Kidney epithelial cell (primary cell): ENCODE data around the gene IL4I1. TPM values are rescaled to one million over a fixed set of nuclear protein-coding genes. Genes with fewer than 3 reads are reported as not detected.

Experiments used
- DNase-seq: peaks from one replicate; pipeline ENCODE4 v3.0.0-alpha.2; 2010; ENCODE audit warnings: low read depth
- H3K27me3 ChIP-seq: 2 replicates; pipeline ENCODE4 v1.6.0; 2011; ENCODE audit warnings: low read length; ENCODE audit not compliant: control insufficient read depth, insufficient read depth
- H3K36me3 ChIP-seq: 2 replicates; pipeline ENCODE4 v1.5.1; 2011; ENCODE audit warnings: low read length; ENCODE audit not compliant: control insufficient read depth, insufficient read depth
- H3K4me3 ChIP-seq: 2 replicates; pipeline ENCODE4 v1.5.1; 2011; ENCODE audit warnings: low read depth, mild to moderate bottlenecking, control low read depth, low read length
- total RNA-seq: library from RNA; depleted of rRNA; stranded (reverse); fragments of >200 nt; gene quantifications from 2 replicates; pipeline ENCODE4 v1.2.3, GENCODE V29; 2015
- TF ChIP-seq, protein P1 (sequence below): IDR thresholded peaks from 2 replicates; pipeline ENCODE4 v1.5.1; 2011; ENCODE audit warnings: mild to moderate bottlenecking, moderate library complexity, low read length, control low read depth, inconsistent platforms; ENCODE audit not compliant: insufficient read depth, poor library complexity, severe bottlenecking

IL4I1 gene
- total RNA-seq, 1 donor from 2014 or later: 8.2 TPM

DNA sequence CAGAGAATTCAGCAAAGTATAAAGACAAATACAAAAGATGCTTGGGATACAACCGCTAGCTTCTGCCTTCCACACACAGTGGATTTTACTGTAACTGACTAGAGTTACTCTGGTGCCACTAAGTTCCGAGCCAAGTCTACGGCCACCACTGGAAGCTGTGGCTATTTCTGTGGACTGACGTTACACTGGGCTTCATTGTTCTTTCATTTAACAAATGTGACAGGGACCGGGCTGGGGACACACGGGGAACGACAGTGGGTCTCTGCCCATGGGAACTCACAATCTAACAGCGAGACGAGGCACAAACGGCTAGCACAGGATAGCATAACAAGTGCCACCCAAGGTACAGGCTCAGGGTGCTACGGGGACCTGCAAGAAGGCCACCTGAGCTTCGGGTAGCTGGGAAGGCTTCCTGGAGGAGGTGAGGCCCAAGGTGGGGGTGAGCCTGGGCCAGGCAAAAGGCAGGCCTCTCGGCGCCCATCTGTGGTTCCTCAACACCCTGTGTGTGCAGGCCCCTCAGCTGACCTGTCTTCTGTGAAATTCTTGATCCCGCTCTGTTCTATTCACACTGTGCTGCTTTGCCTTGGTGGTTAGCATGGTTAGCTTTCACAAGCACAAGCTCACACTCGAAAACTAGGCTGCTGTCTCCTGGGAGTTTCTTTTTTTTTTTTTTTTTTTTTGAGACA, 10.3 kb upstream of the IL4I1 start:
- Histone ChIP-seq H3K36me3 (no peaks in the 10 kb centered on the region), H3K4me3 (no peak overlapping the region), H3K27me3 (no peaks in the 10 kb centered on the region)
- no peak for DNase-seq
- TF ChIP-seq, protein P1, sequence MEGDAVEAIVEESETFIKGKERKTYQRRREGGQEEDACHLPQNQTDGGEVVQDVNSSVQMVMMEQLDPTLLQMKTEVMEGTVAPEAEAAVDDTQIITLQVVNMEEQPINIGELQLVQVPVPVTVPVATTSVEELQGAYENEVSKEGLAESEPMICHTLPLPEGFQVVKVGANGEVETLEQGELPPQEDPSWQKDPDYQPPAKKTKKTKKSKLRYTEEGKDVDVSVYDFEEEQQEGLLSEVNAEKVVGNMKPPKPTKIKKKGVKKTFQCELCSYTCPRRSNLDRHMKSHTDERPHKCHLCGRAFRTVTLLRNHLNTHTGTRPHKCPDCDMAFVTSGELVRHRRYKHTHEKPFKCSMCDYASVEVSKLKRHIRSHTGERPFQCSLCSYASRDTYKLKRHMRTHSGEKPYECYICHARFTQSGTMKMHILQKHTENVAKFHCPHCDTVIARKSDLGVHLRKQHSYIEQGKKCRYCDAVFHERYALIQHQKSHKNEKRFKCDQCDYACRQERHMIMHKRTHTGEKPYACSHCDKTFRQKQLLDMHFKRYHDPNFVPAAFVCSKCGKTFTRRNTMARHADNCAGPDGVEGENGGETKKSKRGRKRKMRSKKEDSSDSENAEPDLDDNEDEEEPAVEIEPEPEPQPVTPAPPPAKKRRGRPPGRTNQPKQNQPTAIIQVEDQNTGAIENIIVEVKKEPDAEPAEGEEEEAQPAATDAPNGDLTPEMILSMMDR: no peak

DNA sequence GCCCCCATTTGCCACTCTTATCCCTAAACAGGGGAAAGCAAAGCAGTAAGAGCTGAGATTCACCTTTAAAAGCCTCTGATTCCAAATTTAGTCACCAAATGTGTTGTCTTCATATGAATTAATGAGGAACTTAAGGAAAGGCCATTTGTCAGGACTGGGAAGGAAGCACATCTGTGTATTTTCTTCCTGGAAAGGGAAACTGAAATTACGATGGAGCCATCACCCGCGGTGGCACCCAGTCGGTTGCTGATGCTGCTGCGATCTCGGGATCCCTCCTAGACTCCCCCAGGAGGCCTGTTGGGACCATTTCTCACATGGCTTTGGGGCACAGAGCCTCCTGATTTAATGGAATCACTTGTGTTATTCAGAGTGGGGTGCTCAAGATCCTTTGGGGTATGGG, 7.4 kb upstream of the IL4I1 start:
- Histone ChIP-seq H3K36me3 (no peaks in the 10 kb centered on the region), H3K4me3 (no peak overlapping the region), H3K27me3 (no peaks in the 10 kb centered on the region)
- TF ChIP-seq, protein P1: no peak
- no peak for DNase-seq

DNA sequence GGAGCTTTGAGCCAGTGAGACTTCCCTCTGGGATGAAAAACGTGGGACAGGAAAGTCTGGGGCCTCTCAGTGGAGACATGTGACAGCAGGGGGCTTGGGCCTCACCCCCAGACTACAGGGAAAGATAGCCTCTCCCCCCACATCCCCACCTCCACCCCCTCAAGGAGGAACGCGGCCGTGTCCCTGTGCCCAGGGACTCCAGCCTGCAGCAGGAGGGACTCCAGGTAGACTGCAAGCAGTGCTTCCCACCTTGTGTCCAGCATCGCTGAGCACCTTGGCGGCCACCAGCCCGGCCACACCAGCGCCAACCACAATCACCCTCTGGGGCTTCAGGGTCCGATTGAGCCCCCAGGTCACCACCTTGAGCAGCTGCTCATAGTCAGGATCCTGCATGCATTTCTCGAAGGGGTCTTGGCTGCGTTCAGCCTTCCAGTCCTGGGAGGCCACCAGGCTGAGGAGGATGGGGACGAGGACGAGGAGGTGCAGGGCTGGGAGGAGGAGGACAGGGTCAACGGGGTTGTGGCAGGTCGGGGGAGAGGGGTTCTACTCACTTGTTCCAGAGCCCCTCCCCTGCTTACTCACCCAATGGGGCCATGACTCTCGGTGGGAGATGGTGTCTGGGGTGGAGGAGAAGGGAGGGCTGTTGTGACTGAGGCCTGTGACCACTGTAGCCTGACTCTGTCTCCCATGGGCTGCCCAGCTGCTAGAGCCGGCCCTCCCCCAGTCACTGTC, 955 bp downstream of the IL4I1 start:
- TF ChIP-seq, protein P1: no peak
- no peak for DNase-seq

DNA sequence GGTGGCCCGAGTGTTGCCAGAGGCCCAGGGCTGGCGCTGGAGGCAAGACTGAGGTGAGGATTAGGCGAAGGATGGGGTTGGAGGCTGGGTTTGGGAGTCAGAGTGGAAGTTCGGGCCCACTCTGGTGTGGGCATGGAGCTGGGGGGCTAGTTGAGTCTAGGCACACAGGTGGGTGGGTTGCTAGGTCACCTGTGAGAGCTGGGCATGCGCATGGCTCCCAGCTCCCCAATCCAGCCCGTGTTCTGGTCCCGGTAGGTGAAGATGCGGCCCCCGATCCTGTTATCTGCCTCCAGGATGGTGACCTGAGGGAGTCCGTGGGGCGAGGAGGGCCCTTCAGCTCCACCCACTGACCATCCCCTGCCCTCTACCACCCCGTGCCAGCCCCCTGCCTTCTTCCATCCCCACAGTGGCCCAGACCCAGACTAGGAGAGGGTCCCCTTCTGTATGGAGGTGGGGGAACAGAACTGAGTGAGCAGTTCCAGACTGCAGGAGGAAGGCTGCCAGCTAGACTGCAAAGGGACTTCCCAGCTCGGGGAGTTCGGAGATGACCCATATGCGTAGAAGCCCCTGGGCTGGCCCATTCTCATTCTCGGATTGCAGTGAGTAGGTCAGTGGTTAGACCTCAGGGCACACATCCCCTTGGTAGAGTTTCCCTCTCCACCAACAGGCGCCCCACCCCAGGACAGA, 1.7 kb downstream of the IL4I1 start:
- TF ChIP-seq, protein P1: no peak
- Histone ChIP-seq H3K36me3 (no peaks in the 10 kb centered on the region), H3K27me3 (peaks cover 4% of the 10 kb centered on the region), H3K4me3 (no peak overlapping the region)
- no peak for DNase-seq

More for the DNA sequence above, 955 bp downstream of the IL4I1 start:
- no peaks in the 10 kb centered on the region for H3K27me3 ChIP-seq
- H3K36me3 ChIP-seq: no peaks in the 10 kb centered on the region
- H3K4me3 ChIP-seq: no peak overlapping the region

DNA sequence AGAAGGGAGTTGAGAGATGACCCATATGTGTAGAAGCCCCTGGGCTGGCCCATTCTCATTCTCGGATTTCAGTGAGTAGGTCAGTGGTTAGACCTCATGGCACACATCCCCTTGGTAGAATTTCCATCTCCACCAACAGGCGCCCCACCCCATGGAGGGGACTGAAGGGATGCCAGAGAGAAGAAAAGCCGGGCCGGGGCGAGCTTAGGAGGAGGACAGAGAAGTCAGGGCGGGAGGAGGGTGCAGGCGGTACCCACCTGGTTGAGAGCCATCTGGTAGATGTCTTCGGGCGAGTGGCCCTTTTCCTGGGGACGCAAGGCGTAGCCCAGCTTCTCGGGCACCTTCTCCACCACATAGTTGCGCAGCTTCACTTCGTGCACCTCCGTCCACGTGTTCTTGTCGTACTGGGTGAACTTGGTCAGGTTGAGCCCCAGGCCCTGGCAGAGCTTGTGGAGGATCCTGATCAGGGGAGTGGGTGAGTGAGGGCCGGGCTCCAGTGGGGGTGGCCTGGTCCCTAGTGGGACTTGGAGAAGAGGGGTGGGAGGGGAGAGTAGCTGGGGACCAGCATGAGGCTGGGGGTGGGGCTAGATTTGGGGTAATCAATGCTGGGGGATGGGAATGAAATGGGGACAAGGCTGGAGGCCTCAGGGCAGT, 2.5 kb downstream of the IL4I1 start:
- Histone ChIP-seq H3K27me3 (peaks cover 8% of the 10 kb centered on the region), H3K36me3 (no peaks in the 10 kb centered on the region), H3K4me3 (no peak overlapping the region)
- no peak for DNase-seq
- TF ChIP-seq, protein P1: no peak
